RWPE2 (cell line): ENCODE data around the gene HCFC2.

Experiments used
- ATAC-seq: fragments of 200-7000 bp; cut with Tn5 transposase; 3 replicates; pipeline ENCODE4 v1.9.1; 2021; ENCODE audit warnings: low read depth
- DNase-seq: peaks from one replicate; pipeline ENCODE4 v3.0.0-alpha.2; 2020; ENCODE audit warnings: low spot score
- H3K27ac ChIP-seq: fragments of 450-650 bp; 2 replicates; pipeline ENCODE4 v1.5.1; 2017; ENCODE audit warnings: mild to moderate bottlenecking; ENCODE audit not compliant: poor library complexity, severe bottlenecking
- H3K27me3 ChIP-seq: fragments of 250-450 bp; sonication (Bioruptor Pico); 2 replicates; pipeline ENCODE4 v1.5.1; 2021; ENCODE audit warnings: mild to moderate bottlenecking, moderate library complexity; ENCODE audit not compliant: insufficient read depth, poor library complexity, severe bottlenecking
- H3K36me3 ChIP-seq: fragments of 250-450 bp; sonication (Bioruptor Pico); 2 replicates; pipeline ENCODE4 v1.5.1; 2020; ENCODE audit warnings: low read depth, mild to moderate bottlenecking, moderate library complexity
- H3K4me1 ChIP-seq: fragments of 250-450 bp; sonication (Bioruptor Pico); 2 replicates; pipeline ENCODE4 v1.5.1; 2021; ENCODE audit warnings: mild to moderate bottlenecking, moderate library complexity; ENCODE audit not compliant: insufficient read depth, poor library complexity, severe bottlenecking
- H3K4me3 ChIP-seq: fragments of 250-450 bp; sonication (Bioruptor Pico); 2 replicates; pipeline ENCODE4 v1.5.1; 2021; ENCODE audit warnings: mild to moderate bottlenecking, moderate library complexity; ENCODE audit not compliant: severe bottlenecking
- H3K9me3 ChIP-seq: fragments of 250-450 bp; sonication (Bioruptor Pico); 2 replicates; pipeline ENCODE4 v1.5.1; 2021; ENCODE audit warnings: mild to moderate bottlenecking, moderate library complexity; ENCODE audit not compliant: severe bottlenecking
- CTCF ChIP-seq: fragments of 450-650 bp; IDR thresholded peaks from one replicate; pipeline ENCODE4 v1.5.1; 2017; ENCODE audit warnings: mild to moderate bottlenecking, moderate library complexity; ENCODE audit not compliant: poor library complexity, severe bottlenecking

The HCFC2 gene

DNA sequence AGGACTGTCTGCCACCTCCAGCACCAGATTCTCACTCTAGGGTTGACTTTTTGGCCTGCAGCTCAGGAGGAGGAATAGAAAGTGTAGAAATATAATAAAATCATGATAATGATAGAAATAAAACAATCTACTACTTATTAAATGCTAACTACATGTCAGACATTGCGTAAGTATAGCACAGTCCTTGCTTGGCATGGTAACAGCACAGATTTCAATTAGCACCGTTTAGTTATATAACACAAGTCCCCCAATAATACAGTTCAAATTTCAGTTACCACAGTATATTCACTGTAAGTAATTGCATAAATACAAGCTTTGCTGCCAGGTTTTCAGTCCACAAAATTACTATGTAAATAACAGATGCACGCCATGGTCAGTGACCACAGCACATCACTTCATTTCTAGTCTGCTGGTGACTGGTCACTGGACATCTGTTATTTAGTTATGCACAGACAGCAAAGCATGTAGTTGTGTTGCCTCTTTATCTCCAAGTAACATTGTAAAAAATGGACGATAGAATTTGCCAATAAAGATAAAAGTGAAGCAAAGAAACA lies 7.8 kb upstream of the HCFC2 start:
- Histone ChIP-seq H3K36me3 (no peaks in the 10 kb centered on the region), H3K4me3 (no peak overlapping the region), H3K4me1 (peaks cover 11% of the 10 kb centered on the region), H3K27ac (no peak overlapping the region), H3K9me3 (no peaks in the 10 kb centered on the region), H3K27me3 (no peaks in the 10 kb centered on the region)
- ATAC-seq (no peak), DNase-seq (no peak)
- TF ChIP-seq CTCF: no peak

DNA sequence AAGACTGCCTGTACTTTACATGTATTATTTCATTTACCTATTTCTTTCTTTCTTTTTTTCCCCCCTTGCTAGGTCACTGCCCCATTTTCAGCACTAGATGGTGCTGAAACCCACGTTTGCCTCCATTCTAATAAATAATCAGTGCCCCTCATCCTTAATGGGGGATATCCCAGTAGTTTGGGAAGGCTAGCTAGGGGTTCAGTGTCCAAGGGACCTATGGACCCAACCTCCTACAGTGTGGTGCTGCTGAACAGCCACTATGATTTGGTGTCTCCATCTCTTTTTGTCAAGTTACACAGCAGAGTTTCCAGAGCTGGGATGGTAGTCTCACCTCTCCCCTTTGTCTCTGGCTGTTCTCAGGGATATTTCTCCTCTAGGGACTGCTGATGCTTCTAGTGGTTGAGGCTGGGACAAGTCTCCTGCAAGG lies 6.5 kb upstream of the HCFC2 start:
- no peaks in the 10 kb centered on the region for H3K9me3 ChIP-seq
- H3K4me1 ChIP-seq: peaks cover 11% of the 10 kb centered on the region
- DNase-seq: no peak
- H3K27me3 ChIP-seq: no peaks in the 10 kb centered on the region
- H3K27ac ChIP-seq: no peak overlapping the region
- ATAC-seq: no peak
- peak; percentile 81 for TF ChIP-seq CTCF
- H3K36me3 ChIP-seq: no peaks in the 10 kb centered on the region
- no peak overlapping the region for H3K4me3 ChIP-seq

- no peak for TF ChIP-seq CTCF
- no peaks in the 10 kb centered on the region for H3K27me3 ChIP-seq
- DNase-seq (no peak), ATAC-seq (peak; percentile 95)
- no peak overlapping the region for H3K4me3 ChIP-seq
- peak overlapping the region; percentile 24 for H3K27ac ChIP-seq
- H3K9me3 ChIP-seq: no peaks in the 10 kb centered on the region
- H3K36me3 ChIP-seq: no peaks in the 10 kb centered on the region
- H3K4me1 ChIP-seq: peaks cover 11% of the 10 kb centered on the region
These were observed 5.5 kb upstream of the HCFC2 start for GRCh38 chr12:104058802-104059201.

- H3K9me3 ChIP-seq: no peaks in the 10 kb centered on the region
- no peak overlapping the region for H3K27ac ChIP-seq
- no peak for DNase-seq
- no peak for TF ChIP-seq CTCF
- H3K4me1 ChIP-seq: peaks cover 11% of the 10 kb centered on the region
- H3K36me3 ChIP-seq: no peaks in the 10 kb centered on the region
- no peak for ATAC-seq
- no peak overlapping the region for H3K4me3 ChIP-seq
- H3K27me3 ChIP-seq: no peaks in the 10 kb centered on the region
These were observed 4.4 kb upstream of the HCFC2 start for GRCh38 chr12:104059963-104060362.

DNA sequence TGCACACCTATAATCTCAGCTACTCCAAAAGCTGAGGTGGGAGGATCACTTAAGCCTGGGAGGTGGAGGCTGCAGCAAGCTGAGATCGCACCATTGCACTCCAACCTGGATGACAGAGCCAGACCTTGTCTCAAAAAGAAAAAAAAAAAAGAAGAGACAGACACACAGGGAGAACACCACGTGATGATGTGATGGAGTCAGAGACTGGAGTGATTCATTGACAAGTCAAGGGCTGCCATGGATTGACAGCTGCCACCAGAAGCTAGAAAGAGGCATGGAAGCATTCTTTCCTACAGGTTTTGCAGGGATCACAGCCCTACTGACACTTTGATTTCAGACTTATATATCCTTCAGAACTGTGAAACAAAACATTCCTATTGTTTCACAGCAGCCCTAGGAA lies 3.5 kb upstream of the HCFC2 start:
- Histone ChIP-seq H3K36me3 (no peaks in the 10 kb centered on the region), H3K9me3 (no peaks in the 10 kb centered on the region), H3K4me1 (peaks cover 11% of the 10 kb centered on the region), H3K4me3 (no peak overlapping the region), H3K27me3 (no peaks in the 10 kb centered on the region), H3K27ac (no peak overlapping the region)
- ATAC-seq (no peak), DNase-seq (no peak)
- TF ChIP-seq CTCF: no peak
